ENCODE data around the gene STX7. TPM values are rescaled to one million over a fixed set of nuclear protein-coding genes. Genes with fewer than 3 reads are reported as not detected.

Gene STX7
- total and polyA plus RNA-seq, 8 donors, result 46.1 to 69.7 (median 58.7) TPM

DNA sequence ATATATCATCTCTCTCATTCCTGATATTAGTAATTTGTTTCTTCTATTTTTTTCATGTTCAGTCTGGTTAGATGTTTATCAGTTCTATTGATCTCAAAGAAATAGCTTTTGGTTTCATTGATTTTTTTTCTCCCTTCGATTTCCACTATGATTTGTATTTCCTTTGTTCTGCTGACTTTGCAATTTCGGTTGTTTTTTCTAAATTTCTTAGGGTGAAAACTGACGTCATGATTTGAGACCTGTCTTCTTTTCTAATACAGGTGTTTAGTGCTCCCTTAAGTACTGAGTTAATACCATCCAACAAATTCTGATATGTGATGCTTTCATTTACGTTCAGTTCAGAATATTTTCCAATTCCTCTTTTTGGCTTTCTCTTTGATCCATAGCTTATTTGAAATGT lies 25.2 kb downstream of the STX7 start:
- Histone ChIP-seq H3K4me1 (peaks cover 0 to 48% of the 10 kb centered on the region in 2 donors), H3K9me3 (no peaks in the 10 kb centered on the region), H3K36me3 (no peaks in the 10 kb centered on the region), H3K4me3 (no peak overlapping the region), H3K27me3 (no peaks in the 10 kb centered on the region), H3K27ac (no peak overlapping the region)
- intact Hi-C loops (cut with DNase I), result loop anchor here in 1 of 2 donors (10.0 kb wide), 1 partner anchor 203 kb away; no protein-coding TSS in a partner anchor
- DNase-seq (no peak), ATAC-seq (no peak)
- TF ChIP-seq, protein P1, sequence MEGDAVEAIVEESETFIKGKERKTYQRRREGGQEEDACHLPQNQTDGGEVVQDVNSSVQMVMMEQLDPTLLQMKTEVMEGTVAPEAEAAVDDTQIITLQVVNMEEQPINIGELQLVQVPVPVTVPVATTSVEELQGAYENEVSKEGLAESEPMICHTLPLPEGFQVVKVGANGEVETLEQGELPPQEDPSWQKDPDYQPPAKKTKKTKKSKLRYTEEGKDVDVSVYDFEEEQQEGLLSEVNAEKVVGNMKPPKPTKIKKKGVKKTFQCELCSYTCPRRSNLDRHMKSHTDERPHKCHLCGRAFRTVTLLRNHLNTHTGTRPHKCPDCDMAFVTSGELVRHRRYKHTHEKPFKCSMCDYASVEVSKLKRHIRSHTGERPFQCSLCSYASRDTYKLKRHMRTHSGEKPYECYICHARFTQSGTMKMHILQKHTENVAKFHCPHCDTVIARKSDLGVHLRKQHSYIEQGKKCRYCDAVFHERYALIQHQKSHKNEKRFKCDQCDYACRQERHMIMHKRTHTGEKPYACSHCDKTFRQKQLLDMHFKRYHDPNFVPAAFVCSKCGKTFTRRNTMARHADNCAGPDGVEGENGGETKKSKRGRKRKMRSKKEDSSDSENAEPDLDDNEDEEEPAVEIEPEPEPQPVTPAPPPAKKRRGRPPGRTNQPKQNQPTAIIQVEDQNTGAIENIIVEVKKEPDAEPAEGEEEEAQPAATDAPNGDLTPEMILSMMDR (IDR thresholded peaks at IDR 0.05), result no peak

DNA sequence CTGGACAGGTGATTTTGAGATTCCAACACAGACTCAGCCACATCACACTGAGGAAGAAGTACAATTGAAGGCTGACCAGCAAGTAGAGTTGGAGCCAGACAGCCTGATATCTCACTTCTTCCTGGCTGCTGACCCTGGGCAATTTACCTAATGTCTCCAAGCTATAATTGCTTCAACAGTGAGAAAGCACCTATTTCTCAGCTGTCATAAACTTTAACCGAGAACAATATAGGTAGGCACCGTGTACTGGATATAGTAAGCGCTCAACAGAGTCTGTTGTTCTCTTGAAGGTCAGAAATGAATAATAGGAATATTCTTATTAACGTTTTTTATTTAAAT lies 28.3 kb downstream of the STX7 start:
- H3K4me1 ChIP-seq, result peaks cover 0 to 40% of the 10 kb centered on the region in 2 donors
- H3K9me3 ChIP-seq, result no peaks in the 10 kb centered on the region
- no peak overlapping the region for H3K27ac ChIP-seq
- no peaks in the 10 kb centered on the region for H3K27me3 ChIP-seq
- intact Hi-C loops (cut with DNase I), result loop anchor here in 1 of 2 donors (10.0 kb wide), 1 partner anchor 200 kb away; no protein-coding TSS in a partner anchor
- TF ChIP-seq, protein P1 (IDR thresholded peaks at IDR 0.05), result no peak
- H3K36me3 ChIP-seq, result no peaks in the 10 kb centered on the region
- ATAC-seq (no peak), DNase-seq (no peak)
- no peak overlapping the region for H3K4me3 ChIP-seq

DNA sequence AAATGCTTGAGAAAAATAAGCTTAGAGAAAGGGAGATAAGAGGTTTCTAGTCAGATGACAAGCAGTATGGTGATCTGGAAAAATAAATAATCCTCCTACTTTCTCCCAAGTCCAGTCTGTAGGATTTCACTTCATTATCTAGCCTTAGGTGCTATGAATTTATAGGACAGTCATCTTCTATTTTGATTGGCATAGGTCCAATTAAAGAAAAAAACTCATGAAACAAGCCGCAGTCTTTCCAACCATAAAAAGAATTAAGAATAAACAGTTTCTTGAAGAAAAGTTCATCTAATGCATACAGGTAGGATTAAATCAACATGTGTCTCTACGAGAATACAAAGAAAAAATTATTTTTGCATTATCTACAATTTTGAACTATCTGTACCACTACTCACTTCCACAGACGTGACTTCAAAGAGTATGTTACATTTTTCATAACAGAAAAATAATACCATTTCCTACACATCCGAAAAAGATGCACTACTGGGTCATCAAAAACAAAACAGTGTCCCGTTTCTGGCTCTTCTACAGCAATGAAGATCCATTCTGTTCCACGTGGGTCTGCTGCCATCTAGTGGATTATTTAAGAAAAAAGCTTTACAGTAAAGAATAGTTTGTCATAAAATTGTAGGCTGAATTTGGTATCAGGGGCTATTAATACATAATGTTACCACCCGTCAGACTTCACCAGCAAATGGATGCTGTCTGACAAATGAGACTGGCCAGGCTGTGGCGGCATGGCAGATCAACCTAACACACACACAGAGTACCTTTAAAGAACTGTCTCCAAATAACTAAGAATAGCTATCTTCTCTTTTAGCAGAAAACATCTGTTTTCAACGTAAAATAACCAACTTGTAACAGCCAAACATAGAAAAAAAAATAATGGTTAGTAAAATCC lies 28.9 kb downstream of the STX7 start:
- H3K4me1 ChIP-seq, result peaks cover 0 to 35% of the 10 kb centered on the region in 2 donors
- H3K27ac ChIP-seq, result no peak overlapping the region
- no peak overlapping the region for H3K4me3 ChIP-seq
- no peaks in the 10 kb centered on the region for H3K36me3 ChIP-seq
- DNase-seq (peak in 2 of 4 donors; percentile 69 to 80), ATAC-seq (peak; percentile 91)
- H3K27me3 ChIP-seq, result no peaks in the 10 kb centered on the region
- TF ChIP-seq, protein P1 (IDR thresholded peaks at IDR 0.05), result peak; percentile 59 to 63
- H3K9me3 ChIP-seq, result no peaks in the 10 kb centered on the region
- intact Hi-C loops (cut with DNase I), result loop anchor here in 1 of 2 donors (10.0 kb wide), 1 partner anchor 199 kb away; no protein-coding TSS in a partner anchor

DNA sequence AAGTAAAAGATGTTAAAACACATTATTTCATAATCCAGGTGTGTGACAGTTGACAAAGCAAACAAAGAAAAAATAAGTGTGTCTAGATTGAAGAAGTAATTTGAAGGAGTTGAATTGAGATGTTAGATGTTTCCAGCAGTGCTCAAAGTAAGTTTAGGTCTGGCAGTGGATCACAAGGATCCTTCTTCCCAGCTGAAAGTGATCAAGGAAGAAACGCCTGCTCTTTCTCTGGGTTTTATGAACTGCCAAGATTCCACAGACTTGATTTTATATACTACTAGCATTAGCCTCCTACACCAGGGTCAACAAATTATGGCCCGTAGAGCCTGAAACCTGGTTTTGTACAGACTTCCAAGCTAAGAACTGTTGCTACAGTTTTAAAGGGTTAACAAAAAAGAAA lies 30.3 kb downstream of the STX7 start:
- Histone ChIP-seq H3K27me3 (no peaks in the 10 kb centered on the region), H3K4me3 (no peak overlapping the region), H3K9me3 (no peaks in the 10 kb centered on the region), H3K27ac (no peak overlapping the region), H3K36me3 (no peaks in the 10 kb centered on the region), H3K4me1 (peaks cover 0 to 36% of the 10 kb centered on the region in 2 donors)
- DNase-seq (peak in 2 of 4 donors; percentile 19 to 33), ATAC-seq (no peak)
- TF ChIP-seq, protein P1 (IDR thresholded peaks at IDR 0.05), result no peak
- intact Hi-C loops (cut with DNase I), result loop anchor here in 1 of 2 donors (10.0 kb wide), 1 partner anchor 198 kb away; no protein-coding TSS in a partner anchor

DNA sequence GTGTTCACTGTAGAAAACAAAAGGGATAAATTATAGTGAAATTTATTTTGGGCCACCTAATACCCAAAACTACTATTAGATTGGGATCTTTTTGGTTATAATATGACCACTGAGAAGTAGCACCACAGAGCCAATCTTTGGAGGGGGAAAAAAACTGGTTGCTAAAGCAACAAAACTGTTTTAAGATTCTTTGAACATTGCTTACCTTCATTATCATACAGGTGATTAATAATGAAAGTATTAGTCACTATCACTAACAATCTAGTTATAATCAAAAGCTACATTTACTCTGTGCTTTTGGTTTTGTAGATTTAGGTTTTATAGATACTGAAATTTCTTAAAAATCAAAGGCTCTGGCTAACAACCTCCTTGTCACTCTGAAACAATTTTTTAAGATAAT lies 31.7 kb downstream of the STX7 start:
- no peaks in the 10 kb centered on the region for H3K9me3 ChIP-seq
- H3K36me3 ChIP-seq, result no peaks in the 10 kb centered on the region
- TF ChIP-seq, protein P1 (IDR thresholded peaks at IDR 0.05), result no peak
- intact Hi-C loops (cut with DNase I), result loop anchor here in 1 of 2 donors (10.0 kb wide), 1 partner anchor 196 kb away; no protein-coding TSS in a partner anchor
- ATAC-seq, result no peak
- no peaks in the 10 kb centered on the region for H3K27me3 ChIP-seq
- H3K4me1 ChIP-seq, result peaks cover 0 to 48% of the 10 kb centered on the region in 2 donors
- H3K4me3 ChIP-seq, result no peak overlapping the region
- DNase-seq, result no peak
- H3K27ac ChIP-seq, result no peak overlapping the region

Data from left lung (tissue), 10 donors.